ENCODE results near the gene ZNF185. TPM values are rescaled to one million over a fixed set of nuclear protein-coding genes. Genes with fewer than 3 reads are reported as not detected.

Gene ZNF185
- total RNA-seq, 2 experiments from 2014 or later, result 0.75 to 0.88 TPM

DNA sequence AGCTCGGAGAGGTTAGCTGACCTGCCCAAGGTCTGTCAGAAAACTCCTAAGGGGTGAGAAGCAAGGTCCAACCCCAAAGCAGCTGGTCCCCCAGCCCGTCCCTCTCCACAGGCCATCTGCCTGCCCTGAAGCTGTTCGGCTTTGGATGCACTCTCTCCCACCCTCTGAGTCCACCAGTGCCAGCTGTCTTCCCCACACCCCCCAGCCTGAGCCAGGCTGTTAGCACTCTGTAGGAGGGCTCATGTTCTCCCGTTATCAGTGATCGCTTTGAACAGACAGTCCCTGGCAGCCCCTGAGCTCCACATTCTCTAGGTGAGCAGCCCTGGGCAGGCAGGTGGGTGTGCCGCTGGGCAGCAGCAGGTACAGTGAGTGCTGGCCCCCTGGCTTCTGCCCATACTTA is 16.0 kb downstream of the ZNF185 start:
- POLR2A ChIA-PET, result no interaction called here
- no peak overlapping the region for H3K27ac Mint-ChIP-seq
- no peaks in the 10 kb centered on the region for H3K36me3 Mint-ChIP-seq (ENCODE audit: low read depth)
- H3K4me3 Mint-ChIP-seq, result no peak overlapping the region
- H3K27me3 Mint-ChIP-seq, result no peaks in the 10 kb centered on the region
- DNase-seq, result no peak
- no peaks in the 10 kb centered on the region for H3K9me3 Mint-ChIP-seq
- CTCF ChIA-PET, result interaction anchor here (1.8 kb wide), 1 partner anchor 14 kb away, joined by 4 read pairs; no protein-coding TSS in a partner anchor
- H3K4me1 Mint-ChIP-seq, result no peaks in the 10 kb centered on the region

DNA sequence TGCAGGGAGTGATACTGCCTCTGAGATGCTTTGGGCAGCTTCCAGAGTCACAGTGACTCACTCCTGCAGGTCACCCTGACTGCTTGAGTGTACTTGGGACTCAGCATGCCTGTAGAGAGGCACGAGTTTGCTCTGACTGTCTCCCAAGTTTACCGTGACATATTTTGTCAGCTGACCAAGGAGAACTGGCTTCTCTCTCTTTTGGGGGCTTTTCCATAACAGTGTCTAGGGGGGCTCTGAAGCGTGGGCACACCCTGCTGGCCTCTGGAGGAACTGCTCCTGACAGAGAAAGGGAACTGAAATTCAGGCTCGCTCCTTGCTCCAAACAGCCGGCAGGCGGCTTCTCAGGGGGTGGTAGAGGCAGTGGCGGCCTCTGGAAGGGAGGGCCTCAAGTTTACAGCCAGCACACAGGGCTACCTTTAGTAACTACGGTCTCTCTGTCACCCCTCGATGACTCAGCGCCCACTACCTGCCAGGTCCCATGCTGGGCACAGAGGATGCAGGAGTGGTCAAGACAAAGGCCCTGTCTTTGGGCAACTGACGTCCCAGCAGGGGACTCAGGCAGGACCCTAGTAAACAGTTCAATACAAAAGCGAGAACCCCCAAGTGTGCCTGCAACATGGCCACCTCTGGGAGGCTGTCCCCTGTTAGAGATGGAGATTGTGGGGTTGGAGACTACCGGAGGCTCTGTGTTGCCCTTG is 17.8 kb downstream of the ZNF185 start:
- no peak for DNase-seq
- Mint-ChIP-seq H3K36me3 (ENCODE audit: low read depth) (no peaks in the 10 kb centered on the region), H3K27ac (no peak overlapping the region), H3K4me3 (no peak overlapping the region), H3K4me1 (no peaks in the 10 kb centered on the region), H3K27me3 (no peaks in the 10 kb centered on the region), H3K9me3 (no peaks in the 10 kb centered on the region)
- POLR2A ChIA-PET, result no interaction called here
- CTCF ChIA-PET, result no interaction called here

GRCh38 chrX:152917656-152918579 is 20.1 kb downstream of the ZNF185 start:
- DNase-seq, result no peak
- Mint-ChIP-seq H3K27me3 (no peaks in the 10 kb centered on the region), H3K9me3 (no peaks in the 10 kb centered on the region), H3K27ac (no peak overlapping the region), H3K4me3 (no peak overlapping the region), H3K36me3 (ENCODE audit: low read depth) (no peaks in the 10 kb centered on the region), H3K4me1 (no peaks in the 10 kb centered on the region)
- ChIA-PET POLR2A (no interaction called here), CTCF (no interaction called here)

DNA sequence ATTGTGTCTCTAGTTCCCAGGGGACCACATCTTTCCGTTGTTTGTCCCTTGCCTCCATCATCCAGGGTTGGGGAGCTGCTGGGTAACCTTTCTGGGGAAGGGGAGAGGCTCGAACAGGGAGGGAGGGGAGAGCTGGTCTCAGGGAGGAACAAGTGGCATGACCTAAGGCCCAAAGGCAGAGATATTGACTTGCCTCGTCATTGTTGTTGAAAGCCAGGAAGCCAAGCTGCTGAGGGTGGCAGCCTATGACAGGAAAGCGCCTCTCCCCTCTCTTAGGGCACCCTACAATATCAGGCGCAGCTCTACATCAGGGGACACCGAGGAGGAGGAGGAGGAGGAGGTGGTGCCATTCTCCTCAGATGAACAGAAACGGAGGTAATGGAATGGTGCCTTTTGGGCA is 20.8 kb downstream of the ZNF185 start:
- POLR2A ChIA-PET, result no interaction called here

GRCh38 chrX:152923599-152923998 is 25.7 kb downstream of the ZNF185 start:
- DNase-seq, result no peak
- H3K9me3 Mint-ChIP-seq, result no peaks in the 10 kb centered on the region
- ChIA-PET CTCF (no interaction called here), POLR2A (interaction anchor here (0.9 kb wide), 1 partner anchor 18 kb away, joined by 3 read pairs; no protein-coding TSS in a partner anchor)
- H3K27me3 Mint-ChIP-seq, result peaks cover 1% of the 10 kb centered on the region
- peaks cover 2% of the 10 kb centered on the region for H3K4me1 Mint-ChIP-seq
- H3K36me3 Mint-ChIP-seq (ENCODE audit: low read depth), result no peaks in the 10 kb centered on the region
- no peak overlapping the region for H3K27ac Mint-ChIP-seq
- no peak overlapping the region for H3K4me3 Mint-ChIP-seq

More for the DNA sequence above, 20.8 kb downstream of the ZNF185 start:
- H3K36me3 Mint-ChIP-seq (ENCODE audit: low read depth), result no peaks in the 10 kb centered on the region
- no peaks in the 10 kb centered on the region for H3K9me3 Mint-ChIP-seq
- H3K4me3 Mint-ChIP-seq, result no peak overlapping the region
- CTCF ChIA-PET, result no interaction called here
- H3K27me3 Mint-ChIP-seq, result peaks cover 1% of the 10 kb centered on the region
- no peak overlapping the region for H3K27ac Mint-ChIP-seq
- H3K4me1 Mint-ChIP-seq, result no peaks in the 10 kb centered on the region
- no peak for DNase-seq

DNA sequence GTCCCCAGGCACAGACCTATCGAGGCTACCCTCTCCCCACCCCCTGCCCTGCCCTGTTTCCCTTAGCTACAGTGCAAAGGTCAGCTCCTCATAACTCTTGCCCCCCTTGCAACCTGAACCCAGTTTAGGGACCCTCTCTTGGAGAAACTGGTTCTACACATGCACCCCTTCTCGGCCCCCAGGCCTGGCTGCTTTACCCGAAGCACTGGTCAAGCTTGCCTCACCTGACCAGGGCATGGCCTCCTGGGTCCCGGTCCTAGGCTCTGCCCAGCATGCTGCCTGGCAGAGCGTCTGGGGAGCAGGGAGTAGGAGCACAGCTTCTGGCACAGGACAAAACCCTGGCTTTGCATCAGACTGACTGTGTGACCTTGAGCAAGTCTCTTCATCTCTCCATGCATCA is 28.0 kb downstream of the ZNF185 start:
- peaks cover 1% of the 10 kb centered on the region for H3K27me3 Mint-ChIP-seq
- no peak overlapping the region for H3K4me3 Mint-ChIP-seq
- no peak overlapping the region for H3K27ac Mint-ChIP-seq
- no peak for DNase-seq
- peaks cover 2% of the 10 kb centered on the region for H3K4me1 Mint-ChIP-seq
- H3K9me3 Mint-ChIP-seq, result no peaks in the 10 kb centered on the region
- no peaks in the 10 kb centered on the region for H3K36me3 Mint-ChIP-seq (ENCODE audit: low read depth)
- ChIA-PET CTCF (interaction anchor here (0.8 to 1.3 kb wide), 3 partner anchors 15 to 27 kb away, joined by 3 read pairs; no protein-coding TSS in a partner anchor), POLR2A (interaction anchor here (1.4 kb wide), 1 partner anchor 15 kb away, joined by 5 read pairs; no protein-coding TSS in a partner anchor)

DNA sequence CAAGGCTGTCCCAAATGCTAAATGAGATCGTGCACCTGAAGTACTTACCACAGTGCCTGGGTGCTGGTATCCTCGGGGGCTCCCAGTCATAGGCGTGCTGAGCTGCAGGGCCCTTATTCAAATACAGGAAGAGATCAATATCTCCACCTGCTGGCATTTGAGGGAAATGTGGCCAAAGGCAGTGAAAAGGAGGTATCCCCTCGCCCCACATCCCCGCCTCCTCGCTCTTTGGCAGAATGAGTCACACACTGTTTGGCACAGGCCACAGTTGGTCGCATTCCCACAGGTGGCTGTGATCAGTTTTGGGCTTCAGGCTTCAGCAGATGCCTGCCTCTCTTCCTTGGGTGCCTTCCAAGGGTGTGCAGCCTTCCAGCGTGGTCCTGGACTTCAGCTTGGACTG is 28.4 kb downstream of the ZNF185 start:
- Mint-ChIP-seq H3K36me3 (ENCODE audit: low read depth) (no peaks in the 10 kb centered on the region), H3K27me3 (peaks cover 1% of the 10 kb centered on the region), H3K27ac (no peak overlapping the region), H3K9me3 (no peaks in the 10 kb centered on the region), H3K4me3 (no peak overlapping the region), H3K4me1 (peaks cover 2% of the 10 kb centered on the region)
- POLR2A ChIA-PET, result interaction anchor here (1.4 kb wide), 1 partner anchor 15 kb away, joined by 5 read pairs; no protein-coding TSS in a partner anchor
- peak; percentile 48 for DNase-seq
- CTCF ChIA-PET, result interaction anchor here (0.8 to 1.3 kb wide), 3 partner anchors 16 to 28 kb away, joined by 3 read pairs; no protein-coding TSS in a partner anchor

DNA sequence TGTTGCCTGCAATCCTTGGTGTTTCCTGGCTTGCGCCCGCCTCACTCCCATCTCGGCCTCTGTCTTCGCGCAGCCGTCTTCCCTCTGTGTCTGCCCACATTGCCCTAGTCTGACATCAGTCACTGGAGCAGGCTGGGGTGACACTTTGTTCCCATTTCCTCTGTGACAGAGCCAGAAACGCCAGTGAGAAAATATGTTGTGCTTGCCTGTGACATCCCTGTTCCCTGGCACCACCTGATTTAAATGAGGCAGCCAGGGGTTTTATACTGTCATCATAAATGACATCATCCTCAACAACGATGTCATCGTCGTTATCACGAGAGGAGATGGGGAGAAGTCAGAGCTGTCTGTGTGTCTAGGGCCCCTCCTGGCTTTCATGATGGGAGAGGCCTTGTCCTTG is 29.1 kb downstream of the ZNF185 start:
- ChIA-PET CTCF (no interaction called here), POLR2A (no interaction called here)
- peaks cover 2% of the 10 kb centered on the region for H3K4me1 Mint-ChIP-seq
- H3K27me3 Mint-ChIP-seq, result peaks cover 1% of the 10 kb centered on the region
- H3K27ac Mint-ChIP-seq, result no peak overlapping the region
- H3K9me3 Mint-ChIP-seq, result no peaks in the 10 kb centered on the region
- H3K36me3 Mint-ChIP-seq (ENCODE audit: low read depth), result no peaks in the 10 kb centered on the region
- DNase-seq, result no peak
- no peak overlapping the region for H3K4me3 Mint-ChIP-seq

DNA sequence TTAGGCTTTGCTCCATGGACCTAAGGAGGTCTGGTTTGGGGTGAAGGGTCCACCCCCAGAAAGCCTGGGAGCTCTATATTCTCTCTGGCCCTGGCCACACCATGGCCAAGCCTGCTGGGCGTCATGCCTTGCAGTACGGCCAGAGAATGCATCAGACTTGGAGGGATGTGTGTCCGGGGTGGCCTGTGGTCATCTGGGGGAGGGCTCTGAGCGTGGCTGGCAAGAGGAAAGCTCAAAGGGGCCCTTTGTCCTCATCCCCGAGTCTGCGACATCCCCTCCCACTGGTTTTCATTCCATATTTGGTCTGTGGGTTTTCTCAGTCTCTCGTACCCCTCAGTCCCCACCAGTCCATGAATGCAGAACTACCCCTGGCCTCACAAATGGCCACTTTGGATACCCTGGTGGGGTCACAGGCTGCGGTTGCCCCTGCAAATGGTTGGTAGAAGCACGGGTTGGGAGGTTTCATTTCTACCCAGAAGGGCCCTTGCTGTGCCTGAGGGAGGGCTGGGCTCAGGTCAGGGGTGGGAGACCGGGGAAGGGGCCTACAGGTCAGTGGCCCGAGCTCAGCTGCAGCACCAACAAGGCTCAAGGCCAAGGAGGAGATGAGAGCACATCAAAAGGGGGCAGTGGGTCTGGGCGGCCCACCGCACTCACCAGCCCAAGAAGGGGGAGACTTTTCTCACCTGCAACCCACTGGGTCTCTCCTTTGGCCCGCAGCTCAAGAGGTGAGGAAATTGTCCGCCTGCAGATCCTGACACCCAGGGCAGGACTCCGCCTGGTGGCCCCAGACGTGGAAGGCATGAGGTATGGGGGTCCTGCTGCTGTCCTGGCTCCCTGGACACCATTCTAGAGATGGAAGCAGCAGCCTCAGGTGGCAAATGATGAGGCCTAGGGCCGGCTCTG is 30.2 kb downstream of the ZNF185 start:
- DNase-seq, result no peak
- peaks cover 2% of the 10 kb centered on the region for H3K4me1 Mint-ChIP-seq
- H3K27ac Mint-ChIP-seq, result no peak overlapping the region
- H3K4me3 Mint-ChIP-seq, result no peak overlapping the region
- H3K9me3 Mint-ChIP-seq, result no peaks in the 10 kb centered on the region
- ChIA-PET POLR2A (no interaction called here), CTCF (no interaction called here)
- H3K36me3 Mint-ChIP-seq (ENCODE audit: low read depth), result no peaks in the 10 kb centered on the region
- H3K27me3 Mint-ChIP-seq, result peaks cover 1% of the 10 kb centered on the region

- H3K36me3 Mint-ChIP-seq (ENCODE audit: low read depth), result no peaks in the 10 kb centered on the region
- no peaks in the 10 kb centered on the region for H3K9me3 Mint-ChIP-seq
These were observed 31.0 kb downstream of the ZNF185 start for GRCh38 chrX:152928761-152929400.

GRCh38 chrX:152929898-152930297 is 32.0 kb downstream of the ZNF185 start:
- H3K4me1 Mint-ChIP-seq, result peaks cover 2% of the 10 kb centered on the region
- ChIA-PET CTCF (no interaction called here), POLR2A (no interaction called here)
- H3K36me3 Mint-ChIP-seq (ENCODE audit: low read depth), result no peaks in the 10 kb centered on the region
- no peak overlapping the region for H3K4me3 Mint-ChIP-seq
- H3K27ac Mint-ChIP-seq, result no peak overlapping the region
- no peaks in the 10 kb centered on the region for H3K27me3 Mint-ChIP-seq
- no peak for DNase-seq
- H3K9me3 Mint-ChIP-seq, result no peaks in the 10 kb centered on the region

More at GRCh38 chrX:152928761-152929400, 31.0 kb downstream of the ZNF185 start:
- ChIA-PET POLR2A (no interaction called here), CTCF (no interaction called here)
- Mint-ChIP-seq H3K4me1 (peaks cover 2% of the 10 kb centered on the region), H3K27ac (no peak overlapping the region), H3K4me3 (no peak overlapping the region), H3K27me3 (no peaks in the 10 kb centered on the region)
- DNase-seq, result no peak

DNA sequence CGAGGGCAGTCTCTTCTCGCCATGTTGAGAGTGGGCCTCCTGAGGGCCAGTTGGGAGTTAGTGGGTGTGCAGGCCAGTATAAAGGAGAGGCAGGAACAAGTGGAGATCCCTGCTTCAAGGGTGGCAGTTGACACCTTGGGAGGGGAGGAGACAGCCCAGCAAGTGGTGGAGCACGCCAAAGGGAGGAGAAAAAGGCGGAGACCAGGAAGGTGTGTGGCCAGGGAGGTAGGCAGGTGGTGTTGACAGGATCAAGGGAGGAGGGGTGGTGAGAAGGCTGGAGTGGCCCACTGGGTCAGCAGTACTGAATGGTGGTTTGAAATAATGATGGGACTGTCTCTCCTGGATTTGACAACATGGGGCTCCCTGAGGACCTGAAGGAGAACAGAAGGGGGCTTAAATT is 32.6 kb downstream of the ZNF185 start:
- Mint-ChIP-seq H3K9me3 (no peaks in the 10 kb centered on the region), H3K4me3 (no peak overlapping the region), H3K4me1 (peaks cover 2% of the 10 kb centered on the region), H3K27me3 (no peaks in the 10 kb centered on the region), H3K27ac (no peak overlapping the region), H3K36me3 (ENCODE audit: low read depth) (no peaks in the 10 kb centered on the region)
- no peak for DNase-seq
- CTCF ChIA-PET, result no interaction called here
- POLR2A ChIA-PET, result interaction anchor here (3.1 kb wide), 1 partner anchor 11 kb away, joined by 7 read pairs; no protein-coding TSS in a partner anchor

Data from activated CD4-positive, alpha-beta memory T cell treated with anti-CD3 and anti-CD28 coated beads, Interleukin-2, amount 10 ng/mL, durations not matched to agents 7 days and 5 days (primary cell).